ENCODE results near the gene LFNG.

- TF ChIP-seq CTCF (IDR thresholded peaks at IDR 0.05) = no peak
- TF ChIP-seq POLR2AphosphoS5 (IDR thresholded peaks at IDR 0.05; ENCODE audit: low read depth, low read length) = no peak
- TF ChIP-seq REST (IDR thresholded peaks at IDR 0.05; ENCODE audit: insufficient read depth in 1 of 2, low read depth in 2 of 2, low read length in 1 of 2) = no peak
- no peak for TF ChIP-seq SIN3A (IDR thresholded peaks at IDR 0.05; ENCODE audit: borderline replicate concordance, insufficient read depth, low read depth, low read length)
- no peak for TF ChIP-seq TCF7L2 (IDR thresholded peaks at IDR 0.05; ENCODE audit: low read depth, low read length)
Observed at GRCh38 chr7:2480070-2480408, 39.5 kb upstream of the LFNG start.
